Progenitor cell of endocrine pancreas (in vitro differentiated cells): ENCODE results near the gene FYCO1. TPM values are rescaled to one million over a fixed set of nuclear protein-coding genes. Genes with fewer than 3 reads are reported as not detected.

Source experiments
- DNase-seq: peaks from one replicate; pipeline ENCODE4 v3.0.0; 2021; ENCODE audit warnings: low spot score; ENCODE audit not compliant: unreplicated experiment
- H3K27ac Mint-ChIP-seq: 2 replicates; pipeline ENCODE4 v1.8.0; 2021; ENCODE audit warnings: mild to moderate bottlenecking, moderate library complexity, mixed read lengths
- H3K27me3 Mint-ChIP-seq: 2 replicates; pipeline ENCODE4 v1.8.0; 2021; ENCODE audit warnings: mixed read lengths
- H3K36me3 Mint-ChIP-seq: 2 replicates; pipeline ENCODE4 v1.8.0; 2022; ENCODE audit warnings: mixed read lengths; ENCODE audit not compliant: insufficient read depth
- H3K4me1 Mint-ChIP-seq: 2 replicates; pipeline ENCODE4 v1.8.0; 2021; ENCODE audit warnings: low read depth, mixed read lengths
- H3K4me3 Mint-ChIP-seq: 2 replicates; pipeline ENCODE4 v1.8.0; 2021; ENCODE audit warnings: low read depth, mild to moderate bottlenecking, moderate library complexity, mixed read lengths
- H3K9me3 Mint-ChIP-seq: 2 replicates; pipeline ENCODE4 v1.8.0; 2021; ENCODE audit warnings: low read depth, mixed read lengths
- total RNA-seq: library from RNA; stranded (reverse); gene quantifications from 2 replicates; pipeline ENCODE4 v1.2.1, GENCODE V29; 2021
- TF ChIP-seq, protein P1 (sequence below): fragments of 200-600 bp; sonication (generic); IDR thresholded peaks from one replicate; pipeline ENCODE4 v1.5.0; 2021; ENCODE audit warnings: antibody characterized with exemption, mild to moderate bottlenecking; ENCODE audit not compliant: unreplicated experiment

The FYCO1 gene
- total RNA-seq, 1 donor from 2014 or later: 18.0 TPM

DNA sequence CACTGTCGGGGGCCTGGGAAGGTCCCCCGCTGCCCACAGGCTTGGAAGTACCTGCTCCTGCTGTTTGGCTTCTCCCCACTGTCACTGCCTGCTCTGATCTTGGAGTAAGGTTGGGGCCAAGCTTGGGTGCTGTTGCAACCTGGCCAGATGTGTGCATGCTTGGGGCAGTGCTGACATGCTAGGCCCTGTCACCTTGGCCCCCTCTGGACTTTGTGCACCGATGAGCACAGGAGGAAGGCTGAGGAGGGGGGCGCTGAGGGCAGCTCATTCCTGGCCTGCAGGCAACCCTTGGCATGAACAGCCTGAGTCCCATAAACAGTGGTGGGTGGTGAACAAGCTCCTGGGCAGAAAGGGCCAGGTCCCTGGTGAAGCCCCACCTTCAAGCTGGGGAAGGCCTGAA lies 35.6 kb upstream of the FYCO1 start:
- DNase-seq: no peak
- Mint-ChIP-seq H3K4me1 (no peaks in the 10 kb centered on the region), H3K9me3 (peaks cover 9% of the 10 kb centered on the region), H3K27ac (no peak overlapping the region), H3K27me3 (no peaks in the 10 kb centered on the region), H3K4me3 (no peak overlapping the region), H3K36me3 (no peaks in the 10 kb centered on the region)
- TF ChIP-seq, protein P1, sequence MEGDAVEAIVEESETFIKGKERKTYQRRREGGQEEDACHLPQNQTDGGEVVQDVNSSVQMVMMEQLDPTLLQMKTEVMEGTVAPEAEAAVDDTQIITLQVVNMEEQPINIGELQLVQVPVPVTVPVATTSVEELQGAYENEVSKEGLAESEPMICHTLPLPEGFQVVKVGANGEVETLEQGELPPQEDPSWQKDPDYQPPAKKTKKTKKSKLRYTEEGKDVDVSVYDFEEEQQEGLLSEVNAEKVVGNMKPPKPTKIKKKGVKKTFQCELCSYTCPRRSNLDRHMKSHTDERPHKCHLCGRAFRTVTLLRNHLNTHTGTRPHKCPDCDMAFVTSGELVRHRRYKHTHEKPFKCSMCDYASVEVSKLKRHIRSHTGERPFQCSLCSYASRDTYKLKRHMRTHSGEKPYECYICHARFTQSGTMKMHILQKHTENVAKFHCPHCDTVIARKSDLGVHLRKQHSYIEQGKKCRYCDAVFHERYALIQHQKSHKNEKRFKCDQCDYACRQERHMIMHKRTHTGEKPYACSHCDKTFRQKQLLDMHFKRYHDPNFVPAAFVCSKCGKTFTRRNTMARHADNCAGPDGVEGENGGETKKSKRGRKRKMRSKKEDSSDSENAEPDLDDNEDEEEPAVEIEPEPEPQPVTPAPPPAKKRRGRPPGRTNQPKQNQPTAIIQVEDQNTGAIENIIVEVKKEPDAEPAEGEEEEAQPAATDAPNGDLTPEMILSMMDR: no peak

DNA sequence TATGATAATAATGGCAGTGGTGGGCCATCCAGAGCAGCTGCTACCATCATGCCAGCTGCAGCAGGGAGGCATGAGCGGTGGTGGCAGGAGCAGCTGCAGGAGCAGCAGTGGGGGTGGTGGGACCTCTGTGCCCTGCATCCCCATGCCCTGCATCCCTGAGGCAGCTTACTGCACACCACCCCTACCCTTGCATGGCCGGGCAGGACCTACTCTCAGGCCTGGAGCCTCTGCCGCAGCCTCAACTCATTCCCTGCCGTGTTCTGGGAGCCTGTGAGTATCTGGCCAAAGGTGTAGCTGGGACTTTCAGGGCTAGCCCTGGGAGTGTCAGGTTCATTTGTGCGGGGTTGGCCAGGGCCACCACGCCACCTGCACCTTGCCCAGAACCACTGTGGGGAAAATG lies 35.0 kb upstream of the FYCO1 start:
- no peak overlapping the region for H3K27ac Mint-ChIP-seq
- H3K4me3 Mint-ChIP-seq: no peak overlapping the region
- H3K9me3 Mint-ChIP-seq: peaks cover 9% of the 10 kb centered on the region
- no peaks in the 10 kb centered on the region for H3K4me1 Mint-ChIP-seq
- H3K36me3 Mint-ChIP-seq: no peaks in the 10 kb centered on the region
- DNase-seq: no peak
- TF ChIP-seq, protein P1: no peak
- no peaks in the 10 kb centered on the region for H3K27me3 Mint-ChIP-seq

DNA sequence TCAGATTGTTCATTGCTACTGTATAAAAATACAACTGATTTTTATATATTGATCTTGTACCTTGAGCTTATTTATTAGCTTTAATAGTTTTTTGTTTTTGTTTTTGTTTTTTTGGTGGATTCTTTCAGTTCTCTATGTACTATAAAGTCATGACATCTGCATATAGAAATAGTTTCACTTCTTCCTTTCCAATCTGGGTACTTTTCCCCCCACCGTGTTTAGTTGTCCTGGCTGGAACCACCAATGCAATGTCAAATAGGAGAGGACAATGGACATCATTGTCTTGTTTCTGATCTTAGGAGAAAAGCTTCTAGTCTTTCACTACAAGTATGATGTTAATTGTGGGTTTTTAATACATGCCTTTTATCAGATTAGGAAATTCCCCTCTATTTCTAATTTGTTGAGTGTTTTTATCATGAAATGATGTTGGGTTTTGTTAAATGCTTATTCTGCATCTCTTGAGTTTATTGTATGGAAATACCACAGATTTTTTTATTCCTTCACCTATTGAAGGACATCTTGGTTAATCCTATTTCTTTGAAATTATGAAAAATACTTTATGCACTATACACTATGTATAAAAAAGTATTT lies 34.4 kb upstream of the FYCO1 start:
- Mint-ChIP-seq H3K27me3 (no peaks in the 10 kb centered on the region), H3K27ac (no peak overlapping the region), H3K36me3 (no peaks in the 10 kb centered on the region), H3K4me3 (no peak overlapping the region), H3K4me1 (no peaks in the 10 kb centered on the region), H3K9me3 (peaks cover 9% of the 10 kb centered on the region)
- no peak for DNase-seq
- TF ChIP-seq, protein P1: no peak

DNA sequence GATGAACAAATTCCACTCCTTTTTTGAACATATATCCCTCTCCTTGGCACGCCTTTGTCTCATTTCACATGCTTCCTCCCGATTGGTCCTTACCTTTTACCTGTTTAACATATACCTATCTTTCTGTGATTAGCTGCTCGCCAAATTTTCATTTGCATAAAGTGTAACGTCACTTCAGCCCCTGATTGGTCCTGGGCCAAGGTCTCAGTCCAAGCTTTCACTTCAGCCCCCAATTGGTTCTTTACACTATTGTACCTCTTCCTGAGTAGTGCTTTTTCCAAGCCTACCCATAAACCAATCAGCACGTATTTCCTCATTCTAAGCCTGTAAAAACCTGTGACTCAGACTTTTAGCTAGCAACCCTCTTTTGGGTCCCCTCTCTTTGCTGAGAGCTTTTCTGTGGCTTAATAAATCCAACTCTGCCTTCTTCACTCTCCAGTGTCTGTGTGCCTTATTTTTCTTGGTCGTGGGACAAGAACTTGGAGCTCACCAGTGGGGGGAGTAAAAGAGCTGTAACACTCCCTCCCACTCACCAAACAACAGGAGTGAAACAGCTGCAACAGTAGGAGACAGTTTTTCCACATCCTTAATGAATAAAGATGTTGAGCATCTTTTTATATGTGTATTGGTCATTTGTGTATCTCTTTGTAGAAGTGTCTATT lies 32.2 kb upstream of the FYCO1 start:
- peaks cover 9% of the 10 kb centered on the region for H3K9me3 Mint-ChIP-seq
- no peaks in the 10 kb centered on the region for H3K4me1 Mint-ChIP-seq
- H3K4me3 Mint-ChIP-seq: no peak overlapping the region
- TF ChIP-seq, protein P1: no peak
- H3K36me3 Mint-ChIP-seq: no peaks in the 10 kb centered on the region
- DNase-seq: no peak
- H3K27me3 Mint-ChIP-seq: no peaks in the 10 kb centered on the region
- no peak overlapping the region for H3K27ac Mint-ChIP-seq

DNA sequence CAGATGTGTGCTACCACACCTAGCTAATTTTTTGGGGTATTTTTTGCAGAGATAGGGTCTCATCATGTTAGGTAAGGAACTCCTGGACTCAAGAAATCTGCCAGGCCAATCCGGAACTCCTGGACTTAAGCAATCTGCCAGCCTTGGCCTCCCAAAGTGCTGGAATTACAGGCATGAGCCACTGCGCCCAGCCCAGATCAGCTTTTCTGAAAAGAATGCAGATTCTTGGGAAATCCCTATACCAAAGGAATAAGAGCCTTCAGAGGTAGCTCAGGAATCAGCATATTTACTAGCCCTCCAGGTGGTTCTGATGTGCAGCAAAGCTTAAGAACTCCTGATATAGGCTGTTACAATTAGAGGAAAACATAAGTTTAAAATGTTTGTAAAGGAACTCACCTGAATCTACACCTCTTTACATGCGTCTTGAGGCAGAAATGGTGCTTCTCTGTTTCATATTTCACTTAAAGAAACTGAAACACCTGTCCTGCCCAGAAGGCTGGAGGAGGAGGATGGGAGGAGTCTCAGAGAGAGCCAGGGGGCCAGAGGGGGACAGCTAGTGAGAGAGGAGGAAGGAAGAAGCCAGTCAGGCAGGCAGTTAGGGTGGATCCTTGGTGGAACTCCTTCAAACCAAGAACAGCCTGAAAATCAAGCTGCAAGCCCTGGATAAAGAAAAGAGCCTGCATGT lies 31.5 kb upstream of the FYCO1 start, which contains the start of gene XCR1:
TSS of gene XCR1 (minus strand) at position 463 of the 685 bp plus-strand sequence. CDS start 5,536 bp downstream, outside the sequence.
- H3K27me3 Mint-ChIP-seq: no peaks in the 10 kb centered on the region
- TF ChIP-seq, protein P1: no peak
- DNase-seq: no peak
- H3K9me3 Mint-ChIP-seq: peaks cover 9% of the 10 kb centered on the region
- H3K27ac Mint-ChIP-seq: no peak within 1 kb of the TSS
- H3K4me1 Mint-ChIP-seq: no peaks in the 10 kb centered on the region
- no peaks in the 10 kb centered on the region for H3K36me3 Mint-ChIP-seq
- no peak within 1 kb of the TSS for H3K4me3 Mint-ChIP-seq
